ENCODE results near the gene ALDOB. TPM values are rescaled to one million over a fixed set of nuclear protein-coding genes. Genes with fewer than 3 reads are reported as not detected.

ALDOB gene
- polyA plus RNA-seq, 2 of the 4 experiments (the other 2 are of a cell fraction): not detected

- no peak for ATAC-seq
- FAIRE-seq: no peak
- no peak for DNase-seq (ENCODE audit: low read depth in 1 of 2, low spot score in 1 of 2)
- Histone ChIP-seq H3K4me1 (no peaks in the 10 kb centered on the region), H3K9me3 (no peaks in the 10 kb centered on the region), H3K27ac (no peak overlapping the region), H3K4me2 (no peak overlapping the region), H3K4me3 (no peak overlapping the region)
- CTCF ChIA-PET: interaction anchor here (1.1 to 9.8 kb wide), 4 partner anchors 13 to 59 kb away, joined by 5 to 81 read pairs (median 6); a partner anchor contains a TSS
- TF ChIP-seq FOSL2 (IDR thresholded peaks at IDR 0.05) (no peak), FOSL2 (CRISPR knock-in tag; IDR thresholded peaks at IDR 0.05) (no peak), NPAS2 (CRISPR knock-in tag; IDR thresholded peaks at IDR 0.05; ENCODE audit: borderline replicate concordance) (no peak), KDM1A (IDR thresholded peaks at IDR 0.05; ENCODE audit: low read depth) (no peak), MAX (IDR thresholded peaks at IDR 0.05) (no peak), BHLHE40 (IDR thresholded peaks at IDR 0.05; ENCODE audit: low read depth, low read length) (no peak), RNF2 (IDR thresholded peaks at IDR 0.05; ENCODE audit: borderline replicate concordance, low read depth) (no peak), MAFK (IDR thresholded peaks at IDR 0.05; ENCODE audit: partially characterized antibody) (no peak)
- WGBS (ENCODE audit: missing lambda C conversion rate): 81% methylated on average over 3 of the region's 3 CpGs
- POLR2A ChIA-PET: interaction anchor here (1.2 kb wide), 2 partner anchors 11 to 62 kb away, joined by 3 to 4 read pairs; no protein-coding TSS in a partner anchor
These were observed 35.4 kb upstream of the ALDOB start for GRCh38 chr9:101470929-101471328.

DNA sequence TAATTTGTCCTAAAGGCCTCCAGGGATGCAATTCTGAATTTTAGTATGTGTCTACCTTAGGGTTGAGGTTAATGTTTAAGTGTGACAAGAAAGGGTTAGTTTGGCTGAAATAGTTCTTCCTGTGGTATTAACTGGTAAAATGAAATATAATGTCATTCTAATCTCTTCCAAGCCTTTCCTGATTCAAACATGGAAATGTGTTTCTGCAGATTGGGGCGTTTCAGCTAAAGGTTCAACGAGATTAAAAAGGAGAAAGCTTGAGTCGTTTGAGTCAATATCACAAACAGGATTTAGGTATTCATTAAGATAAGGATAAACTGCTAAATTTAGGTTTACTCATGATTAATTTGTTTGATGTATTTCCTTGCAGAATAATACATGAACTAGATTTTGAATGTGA lies 34.4 kb upstream of the ALDOB start:
- ATAC-seq: no peak
- CTCF ChIA-PET: interaction anchor here (0.8 to 9.8 kb wide), 4 partner anchors 12 to 60 kb away, joined by 3 to 81 read pairs (median 6); a partner anchor contains a TSS

More for the DNA sequence above, 34.4 kb upstream of the ALDOB start:
- POLR2A ChIA-PET: interaction anchor here (1.2 kb wide), 1 partner anchor 12 kb away, joined by 4 read pairs; no protein-coding TSS in a partner anchor
- H3K4me2 ChIP-seq: no peak overlapping the region
- FAIRE-seq (no peak), DNase-seq (ENCODE audit: low read depth in 1 of 2, low spot score in 1 of 2) (no peak)
- peaks cover 3% of the 10 kb centered on the region; the same call in 1 of the 3 replicates for H3K4me1 ChIP-seq
- no peak overlapping the region for H3K4me3 ChIP-seq
- WGBS (ENCODE audit: missing lambda C conversion rate): 76% methylated on average over 3 of the region's 3 CpGs
- no peak overlapping the region for H3K27ac ChIP-seq
- TF ChIP-seq ELK1 (IDR thresholded peaks at IDR 0.05; ENCODE audit: low read depth, low read length) (no peak), JUNB (IDR thresholded peaks at IDR 0.05) (no peak), PHF8 (IDR thresholded peaks at IDR 0.05; ENCODE audit: borderline replicate concordance, low read depth) (no peak), MAZ (IDR thresholded peaks at IDR 0.05; ENCODE audit: borderline replicate concordance, low read depth, low read length) (no peak), GATA3 (IDR thresholded peaks at IDR 0.05; ENCODE audit: borderline replicate concordance) (no peak), E2F6 (IDR thresholded peaks at IDR 0.05; ENCODE audit: borderline replicate concordance, low read depth) (no peak), MAX (IDR thresholded peaks at IDR 0.05) (no peak), RNF2 (IDR thresholded peaks at IDR 0.05; ENCODE audit: borderline replicate concordance, low read depth) (no peak), SREBF2 (IDR thresholded peaks at IDR 0.05) (no peak), POLR2A (IDR thresholded peaks at IDR 0.05; ENCODE audit: low read length) (no peak), RARB (CRISPR knock-in tag; IDR thresholded peaks at IDR 0.05) (no peak), NPAS2 (CRISPR knock-in tag; IDR thresholded peaks at IDR 0.05; ENCODE audit: borderline replicate concordance) (no peak), KDM5A (IDR thresholded peaks at IDR 0.05) (no peak), HOXB5 (CRISPR knock-in tag; IDR thresholded peaks at IDR 0.05) (no peak)
- TF ChIP-seq, protein P1, sequence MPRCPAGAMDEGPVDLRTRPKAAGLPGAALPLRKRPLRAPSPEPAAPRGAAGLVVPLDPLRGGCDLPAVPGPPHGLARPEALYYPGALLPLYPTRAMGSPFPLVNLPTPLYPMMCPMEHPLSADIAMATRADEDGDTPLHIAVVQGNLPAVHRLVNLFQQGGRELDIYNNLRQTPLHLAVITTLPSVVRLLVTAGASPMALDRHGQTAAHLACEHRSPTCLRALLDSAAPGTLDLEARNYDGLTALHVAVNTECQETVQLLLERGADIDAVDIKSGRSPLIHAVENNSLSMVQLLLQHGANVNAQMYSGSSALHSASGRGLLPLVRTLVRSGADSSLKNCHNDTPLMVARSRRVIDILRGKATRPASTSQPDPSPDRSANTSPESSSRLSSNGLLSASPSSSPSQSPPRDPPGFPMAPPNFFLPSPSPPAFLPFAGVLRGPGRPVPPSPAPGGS (IDR thresholded peaks at IDR 0.05): no peak
- TF ChIP-seq, protein P2, sequence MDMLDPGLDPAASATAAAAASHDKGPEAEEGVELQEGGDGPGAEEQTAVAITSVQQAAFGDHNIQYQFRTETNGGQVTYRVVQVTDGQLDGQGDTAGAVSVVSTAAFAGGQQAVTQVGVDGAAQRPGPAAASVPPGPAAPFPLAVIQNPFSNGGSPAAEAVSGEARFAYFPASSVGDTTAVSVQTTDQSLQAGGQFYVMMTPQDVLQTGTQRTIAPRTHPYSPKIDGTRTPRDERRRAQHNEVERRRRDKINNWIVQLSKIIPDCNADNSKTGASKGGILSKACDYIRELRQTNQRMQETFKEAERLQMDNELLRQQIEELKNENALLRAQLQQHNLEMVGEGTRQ (IDR thresholded peaks at IDR 0.05): no peak
- no peaks in the 10 kb centered on the region for H3K9me3 ChIP-seq

Measured in A549 (cell line).